Stomach (tissue), 9 donors: ENCODE data around the gene NFKBIA. TPM values are rescaled to one million over a fixed set of nuclear protein-coding genes. Genes with fewer than 3 reads are reported as not detected.

Experiments
- DNase-seq, 2 donors: peaks; one replicate each; pipeline versions ENCODE4 v3.0.0 to v3.0.0-alpha.2; 2013 to 2019
- H3K27ac ChIP-seq, 5 donors: fragments of 200-600 bp in 4 of 5; sonication (generic) in 4 of 5; one replicate each; pipeline ENCODE4 v1.5.1; 2013 to 2019; ENCODE audit warnings: mild to moderate bottlenecking in 1 of 5, moderate library complexity in 1 of 5
- H3K27me3 ChIP-seq, 3 donors: fragments of 200-600 bp; sonication (generic); one replicate each; pipeline ENCODE4 v1.5.1; 2017 to 2019; ENCODE audit warnings: mixed run types in 1 of 3
- H3K36me3 ChIP-seq, 4 donors: fragments of 200-600 bp; sonication (generic); 1 replicate in 3 of 4; 2 replicates in 1 of 4; pipeline ENCODE4 v1.5.1; 2016 to 2019
- H3K4me1 ChIP-seq, 4 donors: fragments of 200-600 bp; sonication (generic); one replicate each; pipeline ENCODE4 v1.5.1; 2016 to 2019
- H3K4me3 ChIP-seq, 4 donors: fragments of 200-600 bp; sonication (generic) in 3 of 4; one replicate each; pipeline ENCODE4 v1.5.1; 2016 to 2019; ENCODE audit warnings: mild to moderate bottlenecking in 1 of 4
- H3K9me3 ChIP-seq, 4 donors: fragments of 200-600 bp; sonication (generic); one replicate each; pipeline ENCODE4 v1.5.1; 2016 to 2019
- CTCF ChIP-seq, 7 experiments: fragments of 450-650 bp in 4 of 7; fragments of 200-600 bp in 3 of 7; sonication (generic) in 3 of 7; IDR thresholded peaks; one replicate each; pipeline ENCODE4 v1.5.1; 2016 to 2019; ENCODE audit warnings: antibody characterized with exemption in 7 of 7, control low read depth in 2 of 7, mild to moderate bottlenecking in 1 of 7
- EP300 ChIP-seq: sonication (generic); formaldehyde crosslinking; IDR thresholded peaks from one replicate; pipeline ENCODE4 v1.6.1; 2017; ENCODE audit warnings: antibody characterized with exemption
- POLR2A ChIP-seq, 4 donors: fragments of 450-650 bp; IDR thresholded peaks; one replicate each; pipeline ENCODE4 v1.6.1; 2016; ENCODE audit warnings: antibody characterized with exemption in 4 of 4, control low read depth in 2 of 4, mild to moderate bottlenecking in 1 of 4, moderate library complexity in 1 of 4
- POLR2AphosphoS5 ChIP-seq, 3 donors: sonication (generic); formaldehyde crosslinking; IDR thresholded peaks; one replicate each; pipeline ENCODE4 v1.6.1; 2016; ENCODE audit warnings: antibody characterized with exemption in 3 of 3
- WGBS, 5 donors: extraction: QIAGEN DNeasy Blood & Tissue Kit in 3 of 5; methylation state at CpG; one replicate each; pipeline versions ENCODE4 v1.1.5 to v1.1.7; 2013 to 2018; 5-methylcytosine and 5-hydroxymethylcytosine counted together
- intact Hi-C: fragments of 100-400 bp; cut with DNase I; formaldehyde crosslinking; loops from one replicate; pipeline ENCODE4 v1.15.1; 2023; ENCODE audit warnings: low total_unique reads
- polyA plus RNA-seq, 3 donors: library from polyadenylated mRNA; stranded (reverse); fragments of 200-250 nt; gene quantifications; one replicate each; pipeline ENCODE4 v1.2.3, GENCODE V29; 2013
- total RNA-seq, 5 donors: library from RNA; depleted of rRNA; stranded (reverse); fragments of >200 nt; gene quantifications; one replicate each; pipeline versions ENCODE4 v1.1.0 to v1.2.3, GENCODE V29; 2014 to 2016
- donor health status: healthy with polysubstance abuse.
- donor health status: Bipolar disorder and iron deficiency.
- donor health status: healthy.

The NFKBIA gene
- total and polyA plus RNA-seq, 8 donors: 107 to 605 (median 172) TPM

GRCh38 chr14:35430459-35431199 is 26.1 kb upstream of the NFKBIA start:
- TF ChIP-seq POLR2A (IDR thresholded peaks at IDR 0.05) (no peak), EP300 (no peak), POLR2AphosphoS5 (IDR thresholded peaks at IDR 0.05) (no peak), CTCF (IDR thresholded peaks at IDR 0.05) (no peak)
- H3K9me3 ChIP-seq: no peaks in the 10 kb centered on the region
- H3K27ac ChIP-seq: no peak overlapping the region
- H3K27me3 ChIP-seq: no peaks in the 10 kb centered on the region
- H3K4me1 ChIP-seq: no peaks in the 10 kb centered on the region
- intact Hi-C loops: no loop called here
- H3K4me3 ChIP-seq: no peak overlapping the region
- no peaks in the 10 kb centered on the region for H3K36me3 ChIP-seq
- 73 to 85% (median 75%) methylated on average over 13 of the region's 13 CpGs for WGBS, 5 donors
- no peak for DNase-seq

DNA sequence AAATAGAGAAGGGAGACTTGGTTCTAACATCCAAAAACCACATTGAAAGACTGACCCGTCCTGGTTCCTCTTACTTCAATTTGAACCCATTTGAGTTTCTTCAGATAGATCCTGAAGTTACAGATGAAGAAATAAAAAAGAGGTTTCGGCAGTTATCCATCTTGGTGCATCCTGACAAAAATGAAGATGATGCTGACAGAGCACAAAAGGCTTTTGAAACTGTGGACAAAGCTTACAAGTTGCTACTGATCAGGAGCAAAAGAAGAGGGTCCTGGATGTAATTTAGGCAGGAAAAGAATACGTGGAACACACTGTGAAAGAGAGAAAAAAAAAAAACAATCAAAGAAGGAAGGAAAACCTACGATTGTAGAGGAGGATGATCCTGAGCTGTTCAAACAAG is 25.4 kb upstream of the NFKBIA start:
- no peaks in the 10 kb centered on the region for H3K9me3 ChIP-seq
- no peak overlapping the region for H3K27ac ChIP-seq
- WGBS, 5 donors: 50 to 60% (median 58%) methylated on average over 4 of the region's 4 CpGs
- no peak for DNase-seq
- no peak overlapping the region for H3K4me3 ChIP-seq
- TF ChIP-seq POLR2A (IDR thresholded peaks at IDR 0.05) (no peak), EP300 (no peak), CTCF (IDR thresholded peaks at IDR 0.05) (no peak), POLR2AphosphoS5 (IDR thresholded peaks at IDR 0.05) (no peak)
- intact Hi-C loops: no loop called here
- H3K4me1 ChIP-seq: no peaks in the 10 kb centered on the region
- H3K36me3 ChIP-seq: no peaks in the 10 kb centered on the region
- H3K27me3 ChIP-seq: no peaks in the 10 kb centered on the region

DNA sequence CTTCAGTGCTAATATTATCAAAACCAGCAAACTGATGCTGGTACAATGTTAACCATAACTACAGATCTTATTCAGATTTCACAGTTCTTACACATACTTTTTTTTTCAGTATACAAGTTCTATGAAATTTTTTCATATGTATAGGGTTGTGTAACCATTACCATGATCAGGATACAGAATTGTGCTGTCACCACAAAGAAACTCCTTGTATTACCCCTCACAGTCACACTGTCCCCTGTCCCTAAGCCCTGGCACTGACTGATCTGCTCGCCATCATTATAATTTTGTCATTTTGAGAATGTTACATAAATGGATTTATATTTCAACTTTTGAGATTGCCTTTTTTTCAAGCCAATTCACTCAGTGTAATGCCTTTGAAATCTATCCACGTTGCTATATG is 21.3 kb upstream of the NFKBIA start:
- Histone ChIP-seq H3K9me3 (peaks cover 0 to 6% (median 0%) of the 10 kb centered on the region in 4 donors), H3K4me3 (no peak overlapping the region), H3K36me3 (no peaks in the 10 kb centered on the region), H3K27me3 (no peaks in the 10 kb centered on the region), H3K4me1 (peaks cover 0 to 9% (median 4%) of the 10 kb centered on the region in 4 donors), H3K27ac (no peak overlapping the region)
- no peak for DNase-seq
- 65 to 71% (median 70%) methylated on average over 2 of the region's 2 CpGs for WGBS, 5 donors
- intact Hi-C loops: no loop called here
- TF ChIP-seq POLR2A (IDR thresholded peaks at IDR 0.05): no peak
- no peak for TF ChIP-seq EP300
- no peak for TF ChIP-seq POLR2AphosphoS5 (IDR thresholded peaks at IDR 0.05)
- no peak for TF ChIP-seq CTCF (IDR thresholded peaks at IDR 0.05)

GRCh38 chr14:35423621-35424020 is 19.1 kb upstream of the NFKBIA start:
- intact Hi-C loops: no loop called here
- no peak for TF ChIP-seq POLR2A (IDR thresholded peaks at IDR 0.05)
- no peak for TF ChIP-seq EP300
- no peak for TF ChIP-seq POLR2AphosphoS5 (IDR thresholded peaks at IDR 0.05)
- TF ChIP-seq CTCF (IDR thresholded peaks at IDR 0.05): no peak
- no peaks in the 10 kb centered on the region for H3K36me3 ChIP-seq
- H3K4me3 ChIP-seq: no peak overlapping the region
- H3K27me3 ChIP-seq: no peaks in the 10 kb centered on the region
- no peak overlapping the region for H3K27ac ChIP-seq
- H3K9me3 ChIP-seq: peaks cover 0 to 6% (median 0%) of the 10 kb centered on the region in 4 donors
- peaks cover 0 to 9% (median 4%) of the 10 kb centered on the region in 4 donors for H3K4me1 ChIP-seq
- no peak for DNase-seq
